Stomach (tissue), 9 donors: ENCODE results near the gene RALGAPB. TPM values are rescaled to one million over a fixed set of nuclear protein-coding genes. Genes with fewer than 3 reads are reported as not detected.

Experiments
- DNase-seq, 2 donors: peaks; one replicate each; pipeline versions ENCODE4 v3.0.0 to v3.0.0-alpha.2; 2013 to 2019
- H3K27ac ChIP-seq, 5 donors: fragments of 200-600 bp in 4 of 5; sonication (generic) in 4 of 5; one replicate each; pipeline ENCODE4 v1.5.1; 2013 to 2019; ENCODE audit warnings: mild to moderate bottlenecking in 1 of 5, moderate library complexity in 1 of 5
- H3K27me3 ChIP-seq, 3 donors: fragments of 200-600 bp; sonication (generic); one replicate each; pipeline ENCODE4 v1.5.1; 2017 to 2019; ENCODE audit warnings: mixed run types in 1 of 3
- H3K36me3 ChIP-seq, 4 donors: fragments of 200-600 bp; sonication (generic); 1 replicate in 3 of 4; 2 replicates in 1 of 4; pipeline ENCODE4 v1.5.1; 2016 to 2019
- H3K4me1 ChIP-seq, 4 donors: fragments of 200-600 bp; sonication (generic); one replicate each; pipeline ENCODE4 v1.5.1; 2016 to 2019
- H3K4me3 ChIP-seq, 4 donors: fragments of 200-600 bp; sonication (generic) in 3 of 4; one replicate each; pipeline ENCODE4 v1.5.1; 2016 to 2019; ENCODE audit warnings: mild to moderate bottlenecking in 1 of 4
- H3K9me3 ChIP-seq, 4 donors: fragments of 200-600 bp; sonication (generic); one replicate each; pipeline ENCODE4 v1.5.1; 2016 to 2019
- EP300 ChIP-seq: sonication (generic); formaldehyde crosslinking; IDR thresholded peaks from one replicate; pipeline ENCODE4 v1.6.1; 2017; ENCODE audit warnings: antibody characterized with exemption
- POLR2A ChIP-seq, 4 donors: fragments of 450-650 bp; IDR thresholded peaks; one replicate each; pipeline ENCODE4 v1.6.1; 2016; ENCODE audit warnings: antibody characterized with exemption in 4 of 4, control low read depth in 2 of 4, mild to moderate bottlenecking in 1 of 4, moderate library complexity in 1 of 4
- POLR2AphosphoS5 ChIP-seq, 3 donors: sonication (generic); formaldehyde crosslinking; IDR thresholded peaks; one replicate each; pipeline ENCODE4 v1.6.1; 2016; ENCODE audit warnings: antibody characterized with exemption in 3 of 3
- WGBS, 5 donors: extraction: QIAGEN DNeasy Blood & Tissue Kit in 3 of 5; methylation state at CpG; one replicate each; pipeline versions ENCODE4 v1.1.5 to v1.1.7; 2013 to 2018; 5-methylcytosine and 5-hydroxymethylcytosine counted together
- intact Hi-C: fragments of 100-400 bp; cut with DNase I; formaldehyde crosslinking; loops from one replicate; pipeline ENCODE4 v1.15.1; 2023; ENCODE audit warnings: low total_unique reads
- polyA plus RNA-seq, 3 donors: library from polyadenylated mRNA; stranded (reverse); fragments of 200-250 nt; gene quantifications; one replicate each; pipeline ENCODE4 v1.2.3, GENCODE V29; 2013
- total RNA-seq, 5 donors: library from RNA; depleted of rRNA; stranded (reverse); fragments of >200 nt; gene quantifications; one replicate each; pipeline versions ENCODE4 v1.1.0 to v1.2.3, GENCODE V29; 2014 to 2016
- TF ChIP-seq, protein P1 (sequence below), 7 experiments: fragments of 450-650 bp in 4 of 7; fragments of 200-600 bp in 3 of 7; sonication (generic) in 3 of 7; IDR thresholded peaks; one replicate each; pipeline ENCODE4 v1.5.1; 2016 to 2019; ENCODE audit warnings: antibody characterized with exemption in 7 of 7, control low read depth in 2 of 7, mild to moderate bottlenecking in 1 of 7
- donor health status: healthy with polysubstance abuse.
- donor health status: Bipolar disorder and iron deficiency.
- donor health status: healthy.

Gene RALGAPB
- total and polyA plus RNA-seq, 8 donors: 5.4 to 57.5 (median 36.5) TPM

GRCh38 chr20:38584099-38584763, 111.6 kb downstream of the RALGAPB start:
- WGBS, 5 donors: 46 to 51% (median 51%) methylated on average over 7 of the region's 7 CpGs
- Histone ChIP-seq H3K4me3 (no peak overlapping the region), H3K36me3 (no peaks in the 10 kb centered on the region), H3K4me1 (no peaks in the 10 kb centered on the region), H3K27ac (no peak overlapping the region), H3K9me3 (no peaks in the 10 kb centered on the region), H3K27me3 (peaks cover 0 to 45% (median 0%) of the 10 kb centered on the region in 3 donors)
- intact Hi-C loops: no loop called here
- TF ChIP-seq POLR2A (IDR thresholded peaks at IDR 0.05): no peak
- no peak for TF ChIP-seq POLR2AphosphoS5 (IDR thresholded peaks at IDR 0.05)
- TF ChIP-seq EP300: no peak
- TF ChIP-seq, protein P1, sequence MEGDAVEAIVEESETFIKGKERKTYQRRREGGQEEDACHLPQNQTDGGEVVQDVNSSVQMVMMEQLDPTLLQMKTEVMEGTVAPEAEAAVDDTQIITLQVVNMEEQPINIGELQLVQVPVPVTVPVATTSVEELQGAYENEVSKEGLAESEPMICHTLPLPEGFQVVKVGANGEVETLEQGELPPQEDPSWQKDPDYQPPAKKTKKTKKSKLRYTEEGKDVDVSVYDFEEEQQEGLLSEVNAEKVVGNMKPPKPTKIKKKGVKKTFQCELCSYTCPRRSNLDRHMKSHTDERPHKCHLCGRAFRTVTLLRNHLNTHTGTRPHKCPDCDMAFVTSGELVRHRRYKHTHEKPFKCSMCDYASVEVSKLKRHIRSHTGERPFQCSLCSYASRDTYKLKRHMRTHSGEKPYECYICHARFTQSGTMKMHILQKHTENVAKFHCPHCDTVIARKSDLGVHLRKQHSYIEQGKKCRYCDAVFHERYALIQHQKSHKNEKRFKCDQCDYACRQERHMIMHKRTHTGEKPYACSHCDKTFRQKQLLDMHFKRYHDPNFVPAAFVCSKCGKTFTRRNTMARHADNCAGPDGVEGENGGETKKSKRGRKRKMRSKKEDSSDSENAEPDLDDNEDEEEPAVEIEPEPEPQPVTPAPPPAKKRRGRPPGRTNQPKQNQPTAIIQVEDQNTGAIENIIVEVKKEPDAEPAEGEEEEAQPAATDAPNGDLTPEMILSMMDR (IDR thresholded peaks at IDR 0.05): no peak
- DNase-seq: no peak

- 77 to 84% (median 79%) methylated on average over 9 to 10 of the region's 10 CpGs for WGBS, 5 donors
- intact Hi-C loops: no loop called here
- H3K36me3 ChIP-seq: no peaks in the 10 kb centered on the region
- TF ChIP-seq POLR2AphosphoS5 (IDR thresholded peaks at IDR 0.05) (no peak), POLR2A (IDR thresholded peaks at IDR 0.05) (no peak), EP300 (no peak)
- TF ChIP-seq, protein P1 (IDR thresholded peaks at IDR 0.05): no peak
- no peak overlapping the region for H3K27ac ChIP-seq
- no peak overlapping the region for H3K4me3 ChIP-seq
- DNase-seq: no peak
- H3K4me1 ChIP-seq: no peaks in the 10 kb centered on the region
- peaks cover 0 to 49% (median 0%) of the 10 kb centered on the region in 3 donors for H3K27me3 ChIP-seq
- H3K9me3 ChIP-seq: no peaks in the 10 kb centered on the region
These were observed 112.9 kb downstream of the RALGAPB start for GRCh38 chr20:38585404-38586180.

GRCh38 chr20:38586181-38586525, 113.5 kb downstream of the RALGAPB start:
- intact Hi-C loops: no loop called here
- Histone ChIP-seq H3K36me3 (no peaks in the 10 kb centered on the region), H3K27me3 (peaks cover 0 to 55% (median 0%) of the 10 kb centered on the region in 3 donors), H3K4me1 (no peaks in the 10 kb centered on the region), H3K9me3 (no peaks in the 10 kb centered on the region), H3K27ac (no peak overlapping the region), H3K4me3 (no peak overlapping the region)
- DNase-seq: no peak
- TF ChIP-seq EP300: no peak
- no peak for TF ChIP-seq POLR2AphosphoS5 (IDR thresholded peaks at IDR 0.05)
- TF ChIP-seq POLR2A (IDR thresholded peaks at IDR 0.05): no peak
- TF ChIP-seq, protein P1 (IDR thresholded peaks at IDR 0.05): no peak
- WGBS, 5 donors: 58 to 77% (median 64%) methylated on average over 2 to 3 of the region's 3 CpGs

GRCh38 chr20:38588303-38588702, 115.7 kb downstream of the RALGAPB start:
- no peak overlapping the region for H3K4me3 ChIP-seq
- DNase-seq: no peak
- 89 to 92% (median 90%) methylated on average over 6 of the region's 6 CpGs for WGBS, 5 donors
- intact Hi-C loops: no loop called here
- no peaks in the 10 kb centered on the region for H3K4me1 ChIP-seq
- H3K27me3 ChIP-seq: peaks cover 0 to 56% (median 0%) of the 10 kb centered on the region in 3 donors
- no peaks in the 10 kb centered on the region for H3K36me3 ChIP-seq
- H3K27ac ChIP-seq: no peak overlapping the region
- TF ChIP-seq POLR2AphosphoS5 (IDR thresholded peaks at IDR 0.05): no peak
- no peak for TF ChIP-seq POLR2A (IDR thresholded peaks at IDR 0.05)
- TF ChIP-seq EP300: no peak
- TF ChIP-seq, protein P1 (IDR thresholded peaks at IDR 0.05): no peak
- H3K9me3 ChIP-seq: no peaks in the 10 kb centered on the region
